Gastroesophageal sphincter (tissue), 3 donors: ENCODE results near the gene HINT1.

Source experiments
- CTCF ChIP-seq, 4 experiments: fragments of 200-600 bp in 2 of 4; fragments of 450-650 bp in 2 of 4; sonication (generic) in 1 of 4; IDR thresholded peaks; one replicate each; pipeline ENCODE4 v1.5.1; 2017 to 2019; ENCODE audit warnings: antibody characterized with exemption in 4 of 4, mild to moderate bottlenecking in 2 of 4, moderate library complexity in 2 of 4
- POLR2AphosphoS5 ChIP-seq: sonication (generic); formaldehyde crosslinking; IDR thresholded peaks from one replicate; pipeline ENCODE4 v1.6.1; 2017; ENCODE audit warnings: antibody characterized with exemption

GRCh38 chr5:131196331-131196730, 31.3 kb upstream of the HINT1 start:
- TF ChIP-seq CTCF (IDR thresholded peaks at IDR 0.05) = no peak
- TF ChIP-seq POLR2AphosphoS5 = no peak
